Liver (tissue), 9 donors: Measurements from ENCODE around the gene CCDC106. TPM values are rescaled to one million over a fixed set of nuclear protein-coding genes. Genes with fewer than 3 reads are reported as not detected.
A peak's percentile ranks its signal among the peaks of the same experiment; 100 is the strongest.

Experiments used
- DNase-seq: peaks from one replicate; pipeline ENCODE4 v3.0.0-alpha.2; 2017; ENCODE audit warnings: low spot score
- H3K27ac ChIP-seq, 2 donors: one replicate each; pipeline ENCODE4 v1.7.0; 2013; ENCODE audit warnings: inconsistent platforms in 2 of 2, low read length in 2 of 2, control low read depth in 1 of 2, low read depth in 1 of 2, mild to moderate bottlenecking in 1 of 2
- H3K27me3 ChIP-seq, 4 donors: one replicate each; pipeline versions ENCODE4 v1.6.1 to v1.7.0; 2013; ENCODE audit warnings: low read length in 3 of 4, inconsistent platforms in 1 of 4, mild to moderate bottlenecking in 1 of 4, moderate library complexity in 1 of 4; ENCODE audit not compliant: control insufficient read depth in 4 of 4, insufficient read depth in 4 of 4
- H3K36me3 ChIP-seq, 4 donors: one replicate each; pipeline versions ENCODE4 v1.6.1 to v1.7.0; 2013; ENCODE audit warnings: low read length in 3 of 4, mild to moderate bottlenecking in 3 of 4, low read depth in 1 of 4, moderate library complexity in 1 of 4; ENCODE audit not compliant: control insufficient read depth in 4 of 4, insufficient read depth in 3 of 4
- H3K4me1 ChIP-seq, 4 donors: one replicate each; pipeline versions ENCODE4 v1.6.1 to v1.7.0; 2013; ENCODE audit warnings: low read length in 3 of 4, mild to moderate bottlenecking in 3 of 4, moderate library complexity in 1 of 4; ENCODE audit not compliant: control insufficient read depth in 4 of 4, insufficient read depth in 4 of 4
- H3K4me3 ChIP-seq, 3 donors: one replicate each; pipeline versions ENCODE4 v1.6.1 to v1.7.0; 2013; ENCODE audit warnings: low read length in 3 of 3, control low read depth in 1 of 3, low read depth in 1 of 3, mild to moderate bottlenecking in 1 of 3
- H3K9ac ChIP-seq, 2 donors: one replicate each; pipeline ENCODE4 v1.7.0; 2013; ENCODE audit warnings: low read length in 2 of 2, mild to moderate bottlenecking in 2 of 2, moderate library complexity in 2 of 2, control low read depth in 1 of 2, low read depth in 1 of 2
- H3K9me3 ChIP-seq, 4 donors: one replicate each; pipeline versions ENCODE4 v1.6.1 to v1.7.0; 2013; ENCODE audit warnings: low read length in 3 of 4; ENCODE audit not compliant: control insufficient read depth in 4 of 4
- ATF3 ChIP-seq: IDR thresholded peaks from 2 replicates; pipeline ENCODE4 v1.6.1; 2016; ENCODE audit warnings: antibody characterized with exemption
- EGR1 ChIP-seq, 2 donors: IDR thresholded peaks; 2 replicates each; pipeline ENCODE4 v1.6.1; 2016 to 2018; ENCODE audit warnings: antibody characterized with exemption in 2 of 2, low read depth in 2 of 2
- FOXA1 ChIP-seq: IDR thresholded peaks from 2 replicates; pipeline ENCODE4 v1.6.1; 2016; ENCODE audit warnings: antibody characterized with exemption
- FOXA2 ChIP-seq: IDR thresholded peaks from 2 replicates; pipeline ENCODE4 v1.6.1; 2016; ENCODE audit warnings: antibody characterized with exemption
- GABPA ChIP-seq, 2 donors: IDR thresholded peaks in 1 of 2; conservative IDR thresholded peaks in 1 of 2; 2 replicates each; pipeline ENCODE4 v1.6.1; 2016; ENCODE audit warnings: antibody characterized with exemption in 2 of 2, mild to moderate bottlenecking in 1 of 2, moderate library complexity in 1 of 2
- HNF4A ChIP-seq, 2 donors: conservative IDR thresholded peaks; 2 replicates each; pipeline ENCODE4 v1.6.1; 2016; ENCODE audit warnings: antibody characterized with exemption in 2 of 2, mild to moderate bottlenecking in 2 of 2
- HNF4G ChIP-seq: IDR thresholded peaks from 2 replicates; pipeline ENCODE4 v1.6.1; 2016; ENCODE audit warnings: antibody characterized with exemption
- JUND ChIP-seq, 2 donors: IDR thresholded peaks; 2 replicates each; pipeline ENCODE4 v1.6.1; 2016; ENCODE audit warnings: antibody characterized with exemption in 2 of 2
- MAX ChIP-seq: IDR thresholded peaks from 2 replicates; pipeline ENCODE4 v1.6.1; 2016; ENCODE audit warnings: antibody characterized with exemption
- NR2F2 ChIP-seq: IDR thresholded peaks from 2 replicates; pipeline ENCODE4 v1.6.1; 2016; ENCODE audit warnings: antibody characterized with exemption
- RAD21 ChIP-seq, 2 donors: IDR thresholded peaks; 2 replicates each; pipeline ENCODE4 v1.6.1; 2016; ENCODE audit warnings: antibody characterized with exemption in 2 of 2, mild to moderate bottlenecking in 2 of 2
- REST ChIP-seq: IDR thresholded peaks from 2 replicates; pipeline ENCODE4 v1.6.1; 2016; ENCODE audit warnings: antibody characterized with exemption, mild to moderate bottlenecking
- RXRA ChIP-seq, 2 donors: IDR thresholded peaks; 2 replicates each; pipeline ENCODE4 v1.6.1; 2017 to 2018; ENCODE audit warnings: antibody characterized with exemption in 2 of 2, mild to moderate bottlenecking in 1 of 2
- SP1 ChIP-seq: IDR thresholded peaks from 2 replicates; pipeline ENCODE4 v1.6.1; 2018; ENCODE audit warnings: antibody characterized with exemption, mild to moderate bottlenecking
- TAF1 ChIP-seq: conservative IDR thresholded peaks from 2 replicates; pipeline ENCODE4 v1.6.1; 2016; ENCODE audit warnings: antibody characterized with exemption, mild to moderate bottlenecking
- YY1 ChIP-seq: IDR thresholded peaks from 2 replicates; pipeline ENCODE4 v1.6.1; 2016; ENCODE audit warnings: antibody characterized with exemption, mild to moderate bottlenecking
- ZBTB33 ChIP-seq: IDR thresholded peaks from 2 replicates; pipeline ENCODE4 v1.6.1; 2016; ENCODE audit warnings: antibody characterized with exemption
- WGBS: extraction: QIAGEN DNeasy Blood & Tissue Kit; methylation state at CpG from one replicate; pipeline ENCODE4 v1.1.7; 2013; 5-methylcytosine and 5-hydroxymethylcytosine counted together
- polyA plus RNA-seq, 2 donors: library from polyadenylated mRNA; stranded (reverse) in 1 of 2; unstranded in 1 of 2; fragments of 200-250 nt in 1 of 2; fragments of >200 nt in 1 of 2; fragmentation: Nextera tagmentation in 1 of 2; extraction: Ambion mirVana in 1 of 2; gene quantifications; one replicate each; pipeline versions ENCODE4 v1.2.1 to v1.2.3, GENCODE V29; 2013 to 2015
- total RNA-seq, 2 donors: library from RNA; depleted of rRNA; stranded (reverse); fragments of >200 nt; gene quantifications; one replicate each; pipeline ENCODE4 v1.2.3, GENCODE V29; 2014
- donor health status: healthy.
- donor health status: healthy.
- donor health status: healthy.
- donor health status: healthy.
- donor health status: healthy.

The CCDC106 gene
- total and polyA plus RNA-seq, 4 donors = 3.6 to 13.5 (median 5.9) TPM

GRCh38 chr19:55599468-55599841, 48.6 kb upstream of the CCDC106 start, which contains the start of gene FIZ1:
TSS of gene FIZ1 (minus strand) at chr19:55599517. CDS start at chr19:55597865, 1,652 bp downstream.
- H3K4me3 ChIP-seq = peak within 1 kb of the TSS; percentile 78 to 91 (median 85)
- peaks cover 1 to 12% (median 12%) of the 10 kb centered on the region in 4 donors for H3K4me1 ChIP-seq
- no peaks in the 10 kb centered on the region for H3K9me3 ChIP-seq
- peak; percentile 97 for DNase-seq
- H3K27me3 ChIP-seq = no peaks in the 10 kb centered on the region
- peaks cover 0 to 18% (median 8%) of the 10 kb centered on the region in 4 donors for H3K36me3 ChIP-seq
- peak within 1 kb of the TSS; percentile 87 to 89 for H3K9ac ChIP-seq
- TF ChIP-seq ZBTB33 = peak; percentile 72
- no peak for TF ChIP-seq FOXA2
- TF ChIP-seq MAX = peak; percentile 77
- peak in 1 of 2 donors; percentile 7 for TF ChIP-seq JUND (IDR thresholded peaks at IDR 0.05)
- TF ChIP-seq NR2F2 = peak; percentile 55
- TF ChIP-seq HNF4A (conservative IDR thresholded peaks at IDR 0.05) = peak in 1 of 2 donors; percentile 14
- peak; percentile 100 for TF ChIP-seq YY1
- TF ChIP-seq TAF1 = no peak
- TF ChIP-seq FOXA1 = peak; percentile 3
- peak; percentile 38 to 51 for TF ChIP-seq RXRA (IDR thresholded peaks at IDR 0.05)
- no peak for TF ChIP-seq REST
- peak; percentile 84 to 93 for TF ChIP-seq GABPA (IDR thresholded peaks at IDR 0.05 in 1 of 2, conservative IDR thresholded peaks at IDR 0.05 in 1 of 2)
- peak; percentile 58 for TF ChIP-seq SP1
- TF ChIP-seq EGR1 (IDR thresholded peaks at IDR 0.05; ENCODE audit: low read depth in 2 of 2) = peak; percentile 60 to 84
- no peak for TF ChIP-seq ATF3
- TF ChIP-seq RAD21 (IDR thresholded peaks at IDR 0.05) = peak in 1 of 2 donors; percentile 16
- no peak for TF ChIP-seq HNF4G
- H3K27ac ChIP-seq = peak within 1 kb of the TSS; percentile 92 to 96
- WGBS = under 1% methylated on average over 23 of the region's 23 CpGs
